SK-N-SH treated with all-trans-retinoic acid at 6 μM for 48 hours (cell line): ENCODE results near the gene MROH7.

Experiments used
- ATAC-seq: fragments of 200-7000 bp; cut with Tn5 transposase; 3 replicates; pipeline ENCODE4 v1.9.1; 2020; ENCODE audit warnings: mild to moderate bottlenecking, moderate library complexity
- ARNTL ChIP-seq: fragments of 450-650 bp; formaldehyde crosslinking; IDR thresholded peaks from 2 replicates; pipeline ENCODE4 v1.5.0; 2020; ENCODE audit warnings: low read depth, mild to moderate bottlenecking, moderate library complexity, borderline replicate concordance
- BACH2 ChIP-seq: fragments of 250-450 bp; sonication (Bioruptor Pico); IDR thresholded peaks from 2 replicates; pipeline ENCODE4 v1.9.0; 2021; ENCODE audit warnings: mild to moderate bottlenecking, borderline replicate concordance
- CREB5 ChIP-seq: fragments of 250-450 bp; sonication (Bioruptor Pico); IDR thresholded peaks from 2 replicates; pipeline ENCODE4 v1.5.1; 2020; ENCODE audit warnings: low read depth, mild to moderate bottlenecking, moderate library complexity
- CSDC2 ChIP-seq: fragments of 250-450 bp; sonication (Bioruptor Pico); IDR thresholded peaks from 2 replicates; pipeline ENCODE4 v1.5.0; 2020; ENCODE audit warnings: mild to moderate bottlenecking, moderate library complexity
- ESRRG ChIP-seq: fragments of 250-450 bp; sonication (Bioruptor Pico); IDR thresholded peaks from 2 replicates; pipeline ENCODE4 v1.6.1; 2021; ENCODE audit warnings: mild to moderate bottlenecking
- GLIS3 ChIP-seq: fragments of 250-450 bp; sonication (Bioruptor Pico); IDR thresholded peaks from 2 replicates; pipeline ENCODE4 v1.5.0; 2020; ENCODE audit warnings: mild to moderate bottlenecking, moderate library complexity
- ISL1 ChIP-seq: fragments of 250-450 bp; sonication (Bioruptor Pico); IDR thresholded peaks from 2 replicates; pipeline ENCODE4 v2.1.2; 2022; ENCODE audit warnings: mild to moderate bottlenecking, moderate library complexity
- OSR1 ChIP-seq: fragments of 250-450 bp; sonication (Bioruptor Pico); IDR thresholded peaks from 2 replicates; pipeline ENCODE4 v1.8.0; 2022; ENCODE audit warnings: moderate library complexity, mild to moderate bottlenecking, inconsistent platforms
- PATZ1 ChIP-seq: fragments of 250-450 bp; sonication (Bioruptor Pico); IDR thresholded peaks from 2 replicates; pipeline ENCODE4 v1.8.0; 2020; ENCODE audit warnings: mild to moderate bottlenecking, moderate library complexity, borderline replicate concordance
- POU6F1 ChIP-seq: fragments of 250-450 bp; sonication (Bioruptor Pico); IDR thresholded peaks from 2 replicates; pipeline ENCODE4 v1.8.0; 2021; ENCODE audit warnings: low read depth, mild to moderate bottlenecking, moderate library complexity, borderline replicate concordance
- PPARA ChIP-seq: fragments of 250-450 bp; sonication (Bioruptor Pico); IDR thresholded peaks from 2 replicates; pipeline ENCODE4 v1.5.0; 2020; ENCODE audit warnings: mild to moderate bottlenecking, borderline replicate concordance
- RARB ChIP-seq: fragments of 250-450 bp; sonication (Bioruptor Pico); IDR thresholded peaks from 2 replicates; pipeline ENCODE4 v1.8.0; 2021; ENCODE audit warnings: mild to moderate bottlenecking, moderate library complexity
- SNAI2 ChIP-seq: fragments of 250-450 bp; sonication (Bioruptor Pico); IDR thresholded peaks from 2 replicates; pipeline ENCODE4 v1.5.0; 2020; ENCODE audit warnings: mild to moderate bottlenecking, moderate library complexity
- TCF4 ChIP-seq: fragments of 250-450 bp; sonication (Bioruptor Pico); IDR thresholded peaks from 2 replicates; pipeline ENCODE4 v1.8.0; 2021; ENCODE audit warnings: mild to moderate bottlenecking, moderate library complexity, borderline replicate concordance
- TOX ChIP-seq: fragments of 250-450 bp; sonication (Bioruptor Pico); IDR thresholded peaks from 2 replicates; pipeline ENCODE4 v1.8.0; 2021; ENCODE audit warnings: mild to moderate bottlenecking, moderate library complexity, borderline replicate concordance
- TSHZ2 ChIP-seq: fragments of 250-450 bp; sonication (Bioruptor Pico); IDR thresholded peaks from 2 replicates; pipeline ENCODE4 v1.5.0; 2020; ENCODE audit warnings: mild to moderate bottlenecking, moderate library complexity
- ZC3H10 ChIP-seq: fragments of 250-450 bp; sonication (Bioruptor Pico); IDR thresholded peaks from 2 replicates; pipeline ENCODE4 v1.5.1; 2021; ENCODE audit warnings: mild to moderate bottlenecking, moderate library complexity
- ZFP3 ChIP-seq: fragments of 250-450 bp; sonication (Bioruptor Pico); IDR thresholded peaks from 2 replicates; pipeline ENCODE4 v1.5.0; 2020; ENCODE audit warnings: mild to moderate bottlenecking, moderate library complexity
- ZFP30 ChIP-seq: fragments of 450-650 bp; formaldehyde crosslinking; IDR thresholded peaks from 2 replicates; pipeline ENCODE4 v1.5.0; 2022; ENCODE audit warnings: mild to moderate bottlenecking, moderate library complexity
- ZNF565 ChIP-seq: fragments of 450-650 bp; formaldehyde crosslinking; conservative IDR thresholded peaks from 2 replicates; pipeline ENCODE4 v1.5.0; 2020; ENCODE audit warnings: low read depth, mild to moderate bottlenecking, moderate library complexity
- ZNF8 ChIP-seq: fragments of 450-650 bp; formaldehyde crosslinking; IDR thresholded peaks from 2 replicates; pipeline ENCODE4 v1.5.0; 2020; ENCODE audit warnings: mild to moderate bottlenecking, moderate library complexity

Gene MROH7

GRCh38 chr1:54743416-54744226 lies 102.0 kb downstream of the MROH7 start:
- TF ChIP-seq TOX (CRISPR knock-in tag) (no peak), GLIS3 (no peak), ZNF565 (CRISPR knock-in tag) (no peak), PATZ1 (CRISPR knock-in tag) (no peak), ZNF8 (CRISPR knock-in tag) (no peak), SNAI2 (no peak), ESRRG (CRISPR knock-in tag) (no peak), ZFP3 (no peak), BACH2 (no peak), ISL1 (CRISPR knock-in tag) (no peak)
- no peak for ATAC-seq

GRCh38 chr1:54744696-54745095 lies 103.1 kb downstream of the MROH7 start:
- TF ChIP-seq ZNF565 (CRISPR knock-in tag) (no peak), GLIS3 (no peak), ZFP30 (CRISPR knock-in tag) (no peak), PPARA (CRISPR knock-in tag) (no peak), ZFP3 (no peak), TSHZ2 (no peak), TOX (CRISPR knock-in tag) (no peak), CSDC2 (CRISPR knock-in tag) (no peak), POU6F1 (CRISPR knock-in tag) (no peak), BACH2 (no peak), SNAI2 (no peak), ZC3H10 (CRISPR knock-in tag) (no peak), RARB (CRISPR knock-in tag) (no peak), ESRRG (CRISPR knock-in tag) (no peak), CREB5 (no peak), ARNTL (CRISPR knock-in tag) (no peak), ISL1 (CRISPR knock-in tag) (no peak), PATZ1 (CRISPR knock-in tag) (no peak), TCF4 (CRISPR knock-in tag) (no peak)
- no peak for ATAC-seq

GRCh38 chr1:54745274-54745673 lies 103.7 kb downstream of the MROH7 start:
- TF ChIP-seq ZC3H10 (CRISPR knock-in tag) (no peak), ISL1 (CRISPR knock-in tag) (no peak), BACH2 (no peak), POU6F1 (CRISPR knock-in tag) (no peak), ESRRG (CRISPR knock-in tag) (no peak), TOX (CRISPR knock-in tag) (no peak), OSR1 (CRISPR knock-in tag) (no peak)
- no peak for ATAC-seq
